ENCODE results near the gene SLC16A10. TPM values are rescaled to one million over a fixed set of nuclear protein-coding genes. Genes with fewer than 3 reads are reported as not detected.

Gene SLC16A10
- total RNA-seq, 4 donors from 2014 or later: 2.5 to 9.5 (median 9.3) TPM

DNA sequence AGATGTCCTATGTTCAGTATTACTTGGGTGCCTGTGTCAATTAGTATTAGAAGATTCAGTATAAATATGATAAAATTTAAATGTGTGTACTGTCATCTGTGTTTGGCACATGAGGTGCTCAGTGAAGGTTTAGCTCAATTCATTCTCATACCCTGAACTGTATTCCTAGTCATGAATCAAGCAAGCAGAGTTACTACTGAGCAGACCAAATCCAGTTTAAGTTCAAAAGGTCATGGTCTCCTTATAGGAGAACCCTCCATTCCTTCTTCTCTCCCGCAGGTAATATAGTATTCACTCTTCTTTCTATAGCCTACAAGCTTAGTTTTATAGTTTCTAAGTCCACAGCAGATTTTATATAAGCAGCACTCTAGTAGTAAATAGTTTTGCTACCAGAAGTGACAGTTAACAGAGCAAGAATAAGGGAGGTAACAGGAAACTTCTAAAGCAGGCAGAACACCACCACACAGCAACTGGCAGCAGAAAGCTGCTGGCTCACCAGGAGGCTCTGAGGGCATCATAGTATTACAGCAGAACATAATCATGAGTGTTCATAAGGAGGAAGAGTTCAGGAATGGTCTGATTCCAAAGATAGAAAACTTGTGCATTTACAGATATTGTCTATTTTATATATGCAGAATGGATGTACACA is 133.2 kb downstream of the SLC16A10 start:
- Histone ChIP-seq H3K36me3 (no peaks in the 10 kb centered on the region), H3K4me1 (no peaks in the 10 kb centered on the region), H3K9me3 (no peaks in the 10 kb centered on the region), H3K27ac (no peak overlapping the region), H3K27me3 (no peaks in the 10 kb centered on the region), H3K4me3 (no peak overlapping the region)
- DNase-seq: no peak
- TF ChIP-seq, protein P1, sequence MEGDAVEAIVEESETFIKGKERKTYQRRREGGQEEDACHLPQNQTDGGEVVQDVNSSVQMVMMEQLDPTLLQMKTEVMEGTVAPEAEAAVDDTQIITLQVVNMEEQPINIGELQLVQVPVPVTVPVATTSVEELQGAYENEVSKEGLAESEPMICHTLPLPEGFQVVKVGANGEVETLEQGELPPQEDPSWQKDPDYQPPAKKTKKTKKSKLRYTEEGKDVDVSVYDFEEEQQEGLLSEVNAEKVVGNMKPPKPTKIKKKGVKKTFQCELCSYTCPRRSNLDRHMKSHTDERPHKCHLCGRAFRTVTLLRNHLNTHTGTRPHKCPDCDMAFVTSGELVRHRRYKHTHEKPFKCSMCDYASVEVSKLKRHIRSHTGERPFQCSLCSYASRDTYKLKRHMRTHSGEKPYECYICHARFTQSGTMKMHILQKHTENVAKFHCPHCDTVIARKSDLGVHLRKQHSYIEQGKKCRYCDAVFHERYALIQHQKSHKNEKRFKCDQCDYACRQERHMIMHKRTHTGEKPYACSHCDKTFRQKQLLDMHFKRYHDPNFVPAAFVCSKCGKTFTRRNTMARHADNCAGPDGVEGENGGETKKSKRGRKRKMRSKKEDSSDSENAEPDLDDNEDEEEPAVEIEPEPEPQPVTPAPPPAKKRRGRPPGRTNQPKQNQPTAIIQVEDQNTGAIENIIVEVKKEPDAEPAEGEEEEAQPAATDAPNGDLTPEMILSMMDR (IDR thresholded peaks at IDR 0.05): no peak
- no peak for TF ChIP-seq POLR2A (IDR thresholded peaks at IDR 0.05)

DNA sequence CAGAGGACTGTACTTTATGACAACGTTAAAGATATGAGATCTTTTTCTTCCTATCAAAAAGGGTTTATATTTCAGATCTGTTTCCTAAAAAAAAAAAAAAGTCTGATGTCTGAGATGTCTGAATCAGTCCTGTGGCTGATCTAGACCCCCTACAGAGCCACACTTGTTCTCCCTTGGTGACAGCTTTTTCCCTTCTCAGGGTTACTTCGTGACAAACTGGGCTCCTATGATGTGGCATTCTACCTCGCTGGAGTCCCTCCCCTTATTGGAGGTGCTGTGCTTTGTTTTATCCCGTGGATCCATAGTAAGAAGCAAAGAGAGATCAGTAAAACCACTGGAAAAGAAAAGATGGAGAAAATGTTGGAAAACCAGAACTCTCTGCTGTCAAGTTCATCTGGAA is 134.5 kb downstream of the SLC16A10 start:
- no peaks in the 10 kb centered on the region for H3K36me3 ChIP-seq
- TF ChIP-seq, protein P1 (IDR thresholded peaks at IDR 0.05): no peak
- TF ChIP-seq POLR2A (IDR thresholded peaks at IDR 0.05): no peak
- H3K4me3 ChIP-seq: no peak overlapping the region
- no peak for DNase-seq
- no peaks in the 10 kb centered on the region for H3K27me3 ChIP-seq
- H3K4me1 ChIP-seq: no peaks in the 10 kb centered on the region
- H3K27ac ChIP-seq: no peak overlapping the region
- H3K9me3 ChIP-seq: no peaks in the 10 kb centered on the region

DNA sequence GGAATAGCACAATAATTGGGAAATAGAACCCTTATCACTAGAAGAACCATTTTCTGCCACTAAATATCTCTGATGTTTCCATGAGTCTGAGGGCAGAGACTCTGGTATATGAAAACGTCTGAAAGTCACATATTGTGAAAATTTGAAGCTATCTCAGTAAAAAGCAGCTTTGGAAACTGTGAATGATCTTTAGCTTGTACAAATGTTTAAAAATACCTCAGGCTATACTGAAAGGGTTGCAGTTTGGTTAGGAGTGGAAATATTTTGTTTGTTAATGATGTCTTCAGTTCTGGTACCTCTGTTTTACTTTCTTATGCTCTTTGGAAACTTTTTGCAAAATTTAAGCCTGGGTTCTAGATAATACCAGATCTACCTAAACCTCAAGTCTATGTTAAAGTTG is 135.0 kb downstream of the SLC16A10 start:
- DNase-seq: no peak

DNA sequence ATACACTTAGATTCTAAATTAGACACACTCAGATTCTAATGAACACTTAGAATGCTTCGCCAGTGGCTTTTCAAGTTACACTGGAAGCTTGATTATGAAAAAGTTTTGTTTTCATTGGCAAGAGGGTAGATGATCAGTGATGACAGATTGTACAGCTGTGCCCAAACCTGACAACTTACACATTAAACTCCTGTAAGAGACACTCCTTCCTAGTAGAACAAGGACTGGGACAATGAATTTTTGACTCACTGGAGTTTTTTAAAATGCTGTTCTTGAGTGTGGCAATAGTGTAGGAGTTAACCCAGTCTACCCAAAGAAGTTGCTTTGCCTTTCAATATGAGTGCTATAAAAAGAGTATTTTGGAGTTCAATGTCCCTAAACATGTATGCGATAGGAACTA is 140.8 kb downstream of the SLC16A10 start:
- no peak overlapping the region for H3K4me3 ChIP-seq
- H3K27me3 ChIP-seq: no peaks in the 10 kb centered on the region
- TF ChIP-seq POLR2A (IDR thresholded peaks at IDR 0.05): no peak
- TF ChIP-seq, protein P1 (IDR thresholded peaks at IDR 0.05): no peak
- no peak overlapping the region for H3K27ac ChIP-seq
- H3K9me3 ChIP-seq: no peaks in the 10 kb centered on the region
- no peak for DNase-seq
- no peaks in the 10 kb centered on the region for H3K36me3 ChIP-seq
- H3K4me1 ChIP-seq: no peaks in the 10 kb centered on the region

More for the DNA sequence above, 135.0 kb downstream of the SLC16A10 start:
- Histone ChIP-seq H3K9me3 (no peaks in the 10 kb centered on the region), H3K36me3 (no peaks in the 10 kb centered on the region), H3K27me3 (no peaks in the 10 kb centered on the region), H3K4me1 (no peaks in the 10 kb centered on the region), H3K4me3 (no peak overlapping the region), H3K27ac (no peak overlapping the region)
- TF ChIP-seq POLR2A (IDR thresholded peaks at IDR 0.05): no peak
- TF ChIP-seq, protein P1 (IDR thresholded peaks at IDR 0.05): no peak

DNA sequence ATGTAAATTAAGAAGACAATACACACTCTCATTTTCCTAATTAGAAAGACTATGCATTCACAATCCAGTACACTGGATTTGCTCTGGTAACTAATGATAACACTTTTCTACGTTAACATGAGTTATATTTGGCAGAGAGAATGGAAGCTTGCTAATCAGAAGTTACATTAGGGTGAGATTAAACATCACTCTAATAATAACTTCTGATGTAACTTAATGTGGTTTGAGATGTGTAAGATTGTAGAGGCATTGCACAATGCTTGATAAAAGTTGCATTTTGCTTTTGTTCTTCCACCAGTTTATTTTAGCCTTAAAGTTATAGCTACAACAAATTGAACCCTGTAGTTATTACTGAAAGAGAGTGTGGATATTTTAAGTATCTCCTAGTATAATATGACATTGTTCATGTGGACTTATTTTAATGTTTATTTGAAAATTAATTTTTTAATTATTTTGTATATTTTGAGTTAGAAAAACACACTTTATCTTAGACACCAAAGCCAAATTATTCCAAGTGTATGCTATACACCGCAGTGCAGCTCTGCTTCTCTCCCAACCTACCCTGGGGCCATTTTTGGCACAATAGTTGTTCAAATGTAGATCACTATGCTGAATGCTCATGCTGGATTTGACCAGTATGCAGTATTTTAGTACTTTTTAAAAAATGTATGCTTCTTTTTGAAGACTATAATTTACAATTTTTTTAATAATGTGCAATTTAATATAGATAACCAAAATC is 143.2 kb downstream of the SLC16A10 start:
- DNase-seq: no peak
- H3K9me3 ChIP-seq: no peaks in the 10 kb centered on the region
- TF ChIP-seq POLR2A (IDR thresholded peaks at IDR 0.05): no peak
- TF ChIP-seq, protein P1 (IDR thresholded peaks at IDR 0.05): no peak
- no peak overlapping the region for H3K27ac ChIP-seq
- no peaks in the 10 kb centered on the region for H3K27me3 ChIP-seq
- no peaks in the 10 kb centered on the region for H3K36me3 ChIP-seq
- no peaks in the 10 kb centered on the region for H3K4me1 ChIP-seq
- no peak overlapping the region for H3K4me3 ChIP-seq

Measured in Peyer's patch (tissue), 4 donors.